ENCODE measurements around the gene ABCA12.

- no peak for TF ChIP-seq CTCF (IDR thresholded peaks at IDR 0.05; ENCODE audit: low read depth, low read length, poor library complexity, severe bottlenecking)
- no peak for TF ChIP-seq EZH2phosphoT487 (IDR thresholded peaks at IDR 0.05; ENCODE audit: borderline replicate concordance, low read length)
Observed at GRCh38 chr2:215010390-215010789, 128.0 kb downstream of the ABCA12 start.
